Transverse colon (tissue), 4 donors: ENCODE data around the gene CRABP1.

Experiments
- CTCF ChIP-seq, 5 experiments: fragments of 200-600 bp in 3 of 5; fragments of 450-650 bp in 2 of 5; sonication (generic) in 3 of 5; IDR thresholded peaks; 1 replicate in 2 of 5; 2 replicates in 3 of 5; pipeline ENCODE4 v1.5.1; 2016 to 2017; ENCODE audit warnings: antibody characterized with exemption in 5 of 5, inconsistent platforms in 3 of 5, mild to moderate bottlenecking in 2 of 5, moderate library complexity in 1 of 5
- EP300 ChIP-seq: sonication (generic); formaldehyde crosslinking; IDR thresholded peaks from one replicate; pipeline ENCODE4 v1.6.1; 2017; ENCODE audit warnings: antibody characterized with exemption, low read depth
- POLR2A ChIP-seq: fragments of 450-650 bp; IDR thresholded peaks from one replicate; pipeline ENCODE4 v1.6.1; 2016; ENCODE audit warnings: antibody characterized with exemption, mild to moderate bottlenecking, moderate library complexity
- POLR2AphosphoS5 ChIP-seq, 3 donors: sonication (generic); formaldehyde crosslinking; IDR thresholded peaks; one replicate each; pipeline ENCODE4 v1.6.1; 2016; ENCODE audit warnings: antibody characterized with exemption in 3 of 3

- TF ChIP-seq CTCF (IDR thresholded peaks at IDR 0.05), result no peak
- no peak for TF ChIP-seq EP300
- no peak for TF ChIP-seq POLR2AphosphoS5 (IDR thresholded peaks at IDR 0.05)
- TF ChIP-seq POLR2A, result no peak
Measured at GRCh38 chr15:78342021-78342420, 1.9 kb downstream of the CRABP1 start.
